ENCODE measurements around the gene PHF21B.

The PHF21B gene

GRCh38 chr22:44901301-44901700 is 108.5 kb downstream of the PHF21B start:
- H3K36me3 ChIP-seq: peaks cover 0 to 8% (median 0%) of the 10 kb centered on the region in 11 experiments; a peak in 3 of 22 replicates
- no peak overlapping the region for H3K9ac ChIP-seq
- no peak overlapping the region for H3K27ac ChIP-seq
- H3K9me3 ChIP-seq (replicated peaks in 1 of 11): peaks cover 20 to 31% (median 26%) of the 10 kb centered on the region in 11 experiments
- H3K27me3 ChIP-seq: no peaks in the 10 kb centered on the region
- no peak for TF ChIP-seq Cebpa-rat (IDR thresholded peaks at IDR 0.05)
- no peak overlapping the region for H3K4me2 ChIP-seq
- peaks cover under 1 to 5% (median 3%) of the 10 kb centered on the region in 10 experiments; a peak in 19 of 20 replicates for H3K4me1 ChIP-seq
- no peaks in the 10 kb centered on the region for H4K20me1 ChIP-seq
- peak overlapping the region in 1 of 10 experiments; percentile 15; a peak in 1 of 20 replicates for H3K4me3 ChIP-seq

- Histone ChIP-seq H3K9me3 (replicated peaks in 1 of 11) (peaks cover 20 to 31% (median 26%) of the 10 kb centered on the region in 11 experiments), H4K20me1 (no peaks in the 10 kb centered on the region; a peak in 1 of 22 replicates), H3K9ac (no peak overlapping the region), H3K27me3 (no peaks in the 10 kb centered on the region), H3K36me3 (peaks cover 0 to 8% (median 0%) of the 10 kb centered on the region in 11 experiments; a peak in 3 of 22 replicates), H3K4me1 (peaks cover 0 to 4% (median 0%) of the 10 kb centered on the region in 10 experiments; a peak in 1 of 20 replicates), H3K4me2 (no peak overlapping the region), H3K4me3 (no peak overlapping the region), H3K27ac (no peak overlapping the region)
- no peak for TF ChIP-seq Cebpa-rat (IDR thresholded peaks at IDR 0.05)
Observed at GRCh38 chr22:44898236-44898635, 111.6 kb downstream of the PHF21B start.

- Histone ChIP-seq H3K4me3 (no peak overlapping the region), H3K36me3 (no peaks in the 10 kb centered on the region), H3K4me1 (peaks cover 0 to 4% (median 0%) of the 10 kb centered on the region in 10 experiments; a peak in 4 of 20 replicates)
Observed at GRCh38 chr22:44895296-44896055, 114.3 kb downstream of the PHF21B start.

GRCh38 chr22:44894782-44895181 is 115.0 kb downstream of the PHF21B start:
- H3K27me3 ChIP-seq: no peaks in the 10 kb centered on the region
- H3K4me3 ChIP-seq: no peak overlapping the region
- TF ChIP-seq Cebpa-rat (IDR thresholded peaks at IDR 0.05): no peak
- H3K36me3 ChIP-seq: no peaks in the 10 kb centered on the region
- H4K20me1 ChIP-seq: peaks cover 0 to 9% (median 0%) of the 10 kb centered on the region in 11 experiments; a peak in 2 of 22 replicates
- no peak overlapping the region for H3K9ac ChIP-seq
- H3K27ac ChIP-seq: no peak overlapping the region
- H3K4me1 ChIP-seq: peaks cover 0 to 4% (median 0%) of the 10 kb centered on the region in 10 experiments; a peak in 4 of 20 replicates
- H3K4me2 ChIP-seq: no peak overlapping the region
- H3K9me3 ChIP-seq (replicated peaks in 1 of 11): peaks cover 0 to 1% (median 0%) of the 10 kb centered on the region in 11 experiments; a peak in 2 of 22 replicates

More at GRCh38 chr22:44895296-44896055, 114.3 kb downstream of the PHF21B start:
- Histone ChIP-seq H3K9ac (no peak overlapping the region), H3K4me2 (no peak overlapping the region), H4K20me1 (peaks cover 0 to 8% (median 0%) of the 10 kb centered on the region in 11 experiments; a peak in 1 of 22 replicates), H3K27ac (no peak overlapping the region), H3K9me3 (replicated peaks in 1 of 11) (peaks cover 1 to 8% (median 5%) of the 10 kb centered on the region in 11 experiments; a peak in 19 of 22 replicates), H3K27me3 (no peaks in the 10 kb centered on the region)
- no peak for TF ChIP-seq Cebpa-rat (IDR thresholded peaks at IDR 0.05)

- Histone ChIP-seq H3K4me3 (no peak overlapping the region), H3K27ac (no peak overlapping the region), H3K9ac (no peak overlapping the region), H3K27me3 (no peaks in the 10 kb centered on the region), H4K20me1 (peaks cover 0 to 9% (median 0%) of the 10 kb centered on the region in 11 experiments; a peak in 2 of 22 replicates), H3K36me3 (no peaks in the 10 kb centered on the region), H3K4me1 (peaks cover 0 to 4% (median 0%) of the 10 kb centered on the region in 10 experiments; a peak in 4 of 20 replicates), H3K4me2 (no peak overlapping the region), H3K9me3 (replicated peaks in 1 of 11) (no peaks in the 10 kb centered on the region)
- TF ChIP-seq Cebpa-rat (IDR thresholded peaks at IDR 0.05): no peak
Observed at GRCh38 chr22:44894321-44894720, 115.5 kb downstream of the PHF21B start.

GRCh38 chr22:44893731-44894080 is 116.1 kb downstream of the PHF21B start:
- TF ChIP-seq Cebpa-rat (IDR thresholded peaks at IDR 0.05): no peak
- Histone ChIP-seq H3K4me3 (no peak overlapping the region), H3K27ac (no peak overlapping the region), H3K4me2 (no peak overlapping the region), H3K9ac (no peak overlapping the region), H3K36me3 (no peaks in the 10 kb centered on the region), H4K20me1 (peaks cover 0 to 9% (median 0%) of the 10 kb centered on the region in 11 experiments; a peak in 2 of 22 replicates), H3K27me3 (no peaks in the 10 kb centered on the region), H3K4me1 (peaks cover 0 to 4% (median 0%) of the 10 kb centered on the region in 10 experiments; a peak in 4 of 20 replicates), H3K9me3 (replicated peaks in 1 of 11) (no peaks in the 10 kb centered on the region)

- Histone ChIP-seq H3K9me3 (replicated peaks in 1 of 11) (no peaks in the 10 kb centered on the region), H3K36me3 (no peaks in the 10 kb centered on the region), H3K4me1 (peaks cover 0 to 4% (median 0%) of the 10 kb centered on the region in 10 experiments; a peak in 4 of 20 replicates), H3K27me3 (no peaks in the 10 kb centered on the region), H3K27ac (no peak overlapping the region), H3K4me2 (no peak overlapping the region), H3K4me3 (no peak overlapping the region), H4K20me1 (peaks cover 0 to 9% (median 0%) of the 10 kb centered on the region in 11 experiments; a peak in 2 of 22 replicates), H3K9ac (no peak overlapping the region)
- TF ChIP-seq Cebpa-rat (IDR thresholded peaks at IDR 0.05): no peak
Observed at GRCh38 chr22:44892803-44893730, 116.7 kb downstream of the PHF21B start.

- Histone ChIP-seq H3K4me3 (no peak overlapping the region), H3K27ac (no peak overlapping the region), H4K20me1 (peaks cover 0 to 9% (median 0%) of the 10 kb centered on the region in 11 experiments; a peak in 2 of 22 replicates), H3K4me1 (peaks cover 0 to 4% (median 0%) of the 10 kb centered on the region in 10 experiments; a peak in 4 of 20 replicates), H3K27me3 (no peaks in the 10 kb centered on the region), H3K9ac (no peak overlapping the region), H3K9me3 (replicated peaks in 1 of 11) (no peaks in the 10 kb centered on the region), H3K36me3 (no peaks in the 10 kb centered on the region), H3K4me2 (no peak overlapping the region)
- no peak for TF ChIP-seq Cebpa-rat (IDR thresholded peaks at IDR 0.05)
Observed at GRCh38 chr22:44892243-44892642, 117.6 kb downstream of the PHF21B start.
